Esophagus squamous epithelium (tissue), 5 donors: Measurements from ENCODE around the gene NOXO1. TPM values are rescaled to one million over a fixed set of nuclear protein-coding genes. Genes with fewer than 3 reads are reported as not detected.

ENCODE experiments used
- DNase-seq: peaks from one replicate; lab custom pipeline; 2025; lab: John Stamatoyannopoulos, UW
- H3K27ac ChIP-seq, 4 donors: fragments of 200-600 bp; sonication (generic); one replicate each; pipeline ENCODE4 v1.5.1; 2016 to 2019; ENCODE audit warnings: mild to moderate bottlenecking in 1 of 4
- H3K27me3 ChIP-seq, 4 donors: fragments of 200-600 bp; sonication (generic); 1 replicate in 3 of 4; 2 replicates in 1 of 4; pipeline versions ENCODE4 v1.5.1 to v1.6.0; 2017 to 2021; ENCODE audit warnings: antibody characterized with exemption in 1 of 4
- H3K36me3 ChIP-seq, 3 donors: fragments of 200-600 bp; sonication (generic); one replicate each; pipeline ENCODE4 v1.5.1; 2016 to 2019
- H3K4me1 ChIP-seq, 3 donors: fragments of 200-600 bp; sonication (generic); one replicate each; pipeline ENCODE4 v1.5.1; 2017 to 2019
- H3K4me3 ChIP-seq, 4 donors: fragments of 200-600 bp; sonication (generic); 1 replicate in 3 of 4; 2 replicates in 1 of 4; pipeline ENCODE4 v1.5.1; 2016 to 2019; ENCODE audit warnings: mild to moderate bottlenecking in 2 of 4, moderate library complexity in 1 of 4
- H3K9me3 ChIP-seq, 3 donors: fragments of 200-600 bp; sonication (generic); one replicate each; pipeline ENCODE4 v1.5.1; 2016 to 2019
- POLR2A ChIP-seq, 4 donors: fragments of 450-650 bp; IDR thresholded peaks; one replicate each; pipeline ENCODE4 v1.6.1; 2017; ENCODE audit warnings: antibody characterized with exemption in 4 of 4, mild to moderate bottlenecking in 4 of 4, moderate library complexity in 3 of 4
- WGBS, 2 donors: methylation state at CpG; one replicate each; pipeline ENCODE4 v1.1.5; 2018; 5-methylcytosine and 5-hydroxymethylcytosine counted together
- intact Hi-C: fragments of 100-400 bp; cut with DNase I; formaldehyde crosslinking; loops from one replicate; pipeline ENCODE4 v1.15.0; 2022
- total RNA-seq, 4 donors: library from RNA; depleted of rRNA; stranded (reverse); fragments of >200 nt; gene quantifications; one replicate each; pipeline ENCODE4 v1.1.0, GENCODE V29; 2016
- TF ChIP-seq, protein P1 (sequence below), 6 experiments: fragments of 450-650 bp in 4 of 6; fragments of 200-600 bp in 2 of 6; sonication (generic) in 2 of 6; IDR thresholded peaks; one replicate each; pipeline ENCODE4 v1.5.1; 2016 to 2019; ENCODE audit warnings: antibody characterized with exemption in 6 of 6, mild to moderate bottlenecking in 4 of 6, moderate library complexity in 4 of 6
- donor health status: DM: yes; HTN: yes; CAD: no.

NOXO1 gene
- total RNA-seq, 4 donors from 2014 or later: 0.38 to 4.2 (median 1.8) TPM

DNA sequence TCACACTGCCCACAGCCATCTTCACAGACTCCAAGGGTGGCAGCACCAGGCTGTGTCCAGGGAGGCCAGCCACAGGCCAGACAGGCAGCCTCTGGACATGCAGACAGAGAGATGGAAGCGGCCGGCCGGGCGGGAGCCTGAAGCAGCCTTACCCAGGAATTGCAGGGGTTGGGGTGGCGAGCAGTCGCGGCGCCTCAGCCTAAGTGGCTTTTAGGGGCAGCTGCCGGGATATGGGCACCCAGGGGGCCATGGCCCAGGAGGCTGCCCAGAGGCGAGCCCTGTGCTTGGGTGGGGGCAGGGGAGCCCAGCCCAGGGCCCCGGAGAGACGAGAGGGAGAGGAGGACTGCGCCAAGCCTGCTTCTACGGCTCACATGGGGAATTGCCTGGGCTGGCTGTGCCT, 44.0 kb upstream of the NOXO1 start:
- no peak overlapping the region for H3K4me3 ChIP-seq
- no peak for DNase-seq
- intact Hi-C loops: no loop called here
- H3K36me3 ChIP-seq: peaks cover 0 to 6% (median 0%) of the 10 kb centered on the region in 3 donors
- H3K27ac ChIP-seq: no peak overlapping the region
- H3K27me3 ChIP-seq: peaks cover 0 to 32% (median 6%) of the 10 kb centered on the region in 4 donors
- 82 to 100% methylated on average over 2 to 12 of the region's 14 CpGs for WGBS, 2 donors
- no peak for TF ChIP-seq POLR2A (IDR thresholded peaks at IDR 0.05)
- TF ChIP-seq, protein P1, sequence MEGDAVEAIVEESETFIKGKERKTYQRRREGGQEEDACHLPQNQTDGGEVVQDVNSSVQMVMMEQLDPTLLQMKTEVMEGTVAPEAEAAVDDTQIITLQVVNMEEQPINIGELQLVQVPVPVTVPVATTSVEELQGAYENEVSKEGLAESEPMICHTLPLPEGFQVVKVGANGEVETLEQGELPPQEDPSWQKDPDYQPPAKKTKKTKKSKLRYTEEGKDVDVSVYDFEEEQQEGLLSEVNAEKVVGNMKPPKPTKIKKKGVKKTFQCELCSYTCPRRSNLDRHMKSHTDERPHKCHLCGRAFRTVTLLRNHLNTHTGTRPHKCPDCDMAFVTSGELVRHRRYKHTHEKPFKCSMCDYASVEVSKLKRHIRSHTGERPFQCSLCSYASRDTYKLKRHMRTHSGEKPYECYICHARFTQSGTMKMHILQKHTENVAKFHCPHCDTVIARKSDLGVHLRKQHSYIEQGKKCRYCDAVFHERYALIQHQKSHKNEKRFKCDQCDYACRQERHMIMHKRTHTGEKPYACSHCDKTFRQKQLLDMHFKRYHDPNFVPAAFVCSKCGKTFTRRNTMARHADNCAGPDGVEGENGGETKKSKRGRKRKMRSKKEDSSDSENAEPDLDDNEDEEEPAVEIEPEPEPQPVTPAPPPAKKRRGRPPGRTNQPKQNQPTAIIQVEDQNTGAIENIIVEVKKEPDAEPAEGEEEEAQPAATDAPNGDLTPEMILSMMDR (IDR thresholded peaks at IDR 0.05): no peak
- no peaks in the 10 kb centered on the region for H3K9me3 ChIP-seq
- peaks cover 40 to 81% (median 42%) of the 10 kb centered on the region in 3 donors for H3K4me1 ChIP-seq

DNA sequence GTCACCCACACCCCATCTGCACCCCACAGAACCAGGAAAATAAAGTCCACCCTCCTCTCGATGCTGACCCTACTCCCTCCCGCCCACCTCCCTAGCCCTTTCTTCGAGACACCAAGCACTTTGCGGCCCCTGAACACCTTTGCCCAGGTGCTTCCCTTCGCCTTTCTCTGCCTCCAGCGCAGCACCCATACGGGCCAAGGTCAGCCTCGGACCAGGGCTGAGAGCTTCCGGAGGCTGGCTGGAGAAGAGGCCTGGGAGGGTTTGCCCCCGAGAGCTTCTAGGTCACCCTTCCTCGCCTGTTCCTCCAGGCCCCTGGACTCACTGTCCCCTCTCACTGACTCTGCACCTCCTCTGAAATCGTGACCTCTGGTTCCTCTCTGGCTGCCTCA, 42.8 kb upstream of the NOXO1 start:
- Histone ChIP-seq H3K36me3 (no peaks in the 10 kb centered on the region), H3K4me1 (peaks cover 41 to 80% (median 51%) of the 10 kb centered on the region in 3 donors), H3K4me3 (peak overlapping the region in 2 of 4 donors; percentile 32 to 61), H3K9me3 (no peaks in the 10 kb centered on the region), H3K27ac (peak overlapping the region; percentile 29 to 85 (median 78)), H3K27me3 (peaks cover 3 to 44% (median 11%) of the 10 kb centered on the region in 4 donors)
- intact Hi-C loops: loop anchor here (5.0 kb wide), 1 partner anchor 118 kb away; no protein-coding TSS in a partner anchor
- 88 to 91% methylated on average over 12 of the region's 12 CpGs for WGBS, 2 donors
- TF ChIP-seq, protein P1 (IDR thresholded peaks at IDR 0.05): no peak
- no peak for TF ChIP-seq POLR2A (IDR thresholded peaks at IDR 0.05)
- DNase-seq: no peak

DNA sequence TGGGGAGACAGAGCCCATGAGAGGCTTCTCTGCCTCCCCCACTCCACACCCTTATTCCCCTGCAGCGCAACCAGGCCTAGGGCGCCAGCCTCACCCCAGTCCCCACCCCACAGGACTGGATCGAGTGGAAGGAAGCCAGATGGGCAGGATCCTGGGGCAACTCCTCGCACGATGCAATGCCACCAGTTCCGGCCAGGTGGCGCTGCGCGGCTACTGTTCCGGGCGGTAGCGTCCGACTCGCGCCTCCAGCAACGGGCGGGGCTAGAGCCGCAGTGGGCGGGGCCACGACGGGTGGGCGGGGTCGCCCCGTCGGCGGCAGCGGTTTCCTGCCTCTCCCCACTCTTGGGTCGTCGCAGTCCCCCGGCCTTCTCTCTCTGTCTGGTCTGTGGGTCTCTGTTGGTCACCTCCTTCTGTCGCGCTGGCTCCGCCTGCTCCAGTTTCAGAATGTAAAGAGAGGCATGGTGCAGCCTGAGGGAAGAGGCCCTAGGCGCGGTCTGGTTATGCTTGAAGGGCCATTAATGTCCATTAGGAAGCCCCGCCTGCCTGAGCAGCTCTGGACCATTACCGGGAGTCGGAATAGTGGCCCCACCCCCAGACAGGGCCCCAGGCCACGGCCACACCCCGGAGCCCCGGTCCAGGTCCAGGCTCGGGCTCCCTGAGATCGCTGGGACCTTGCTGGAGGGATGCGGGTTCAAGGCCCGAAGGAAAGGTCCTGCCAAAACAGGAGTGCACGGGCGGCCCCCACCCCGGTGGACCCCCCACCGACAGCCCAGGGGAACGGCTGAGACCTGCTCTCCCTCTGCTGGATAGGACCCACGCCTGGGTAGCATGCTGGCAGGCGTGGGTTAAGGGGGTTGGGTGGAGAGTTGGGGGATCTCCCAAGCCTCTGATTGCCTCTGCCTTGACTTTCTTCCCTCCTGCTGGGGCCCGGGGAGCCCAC, 42.1 kb upstream of the NOXO1 start:
- TF ChIP-seq POLR2A (IDR thresholded peaks at IDR 0.05): peak in 1 of 4 donors; percentile 28
- TF ChIP-seq, protein P1 (IDR thresholded peaks at IDR 0.05): peak; percentile 96 to 100 (median 99)
- peak; percentile 39 for DNase-seq
- Histone ChIP-seq H3K4me1 (peaks cover 37 to 73% (median 48%) of the 10 kb centered on the region in 3 donors), H3K9me3 (no peaks in the 10 kb centered on the region), H3K36me3 (no peaks in the 10 kb centered on the region), H3K4me3 (peak overlapping the region in 3 of 4 donors; percentile 31 to 61 (median 32)), H3K27ac (peak overlapping the region; percentile 29 to 85 (median 78)), H3K27me3 (peaks cover 3 to 51% (median 11%) of the 10 kb centered on the region in 4 donors)
- intact Hi-C loops: loop anchor here (5.0 kb wide), 1 partner anchor 119 kb away; no protein-coding TSS in a partner anchor
- WGBS, 2 donors: 24 to 42% methylated on average over 1 to 11 of the region's 53 CpGs

DNA sequence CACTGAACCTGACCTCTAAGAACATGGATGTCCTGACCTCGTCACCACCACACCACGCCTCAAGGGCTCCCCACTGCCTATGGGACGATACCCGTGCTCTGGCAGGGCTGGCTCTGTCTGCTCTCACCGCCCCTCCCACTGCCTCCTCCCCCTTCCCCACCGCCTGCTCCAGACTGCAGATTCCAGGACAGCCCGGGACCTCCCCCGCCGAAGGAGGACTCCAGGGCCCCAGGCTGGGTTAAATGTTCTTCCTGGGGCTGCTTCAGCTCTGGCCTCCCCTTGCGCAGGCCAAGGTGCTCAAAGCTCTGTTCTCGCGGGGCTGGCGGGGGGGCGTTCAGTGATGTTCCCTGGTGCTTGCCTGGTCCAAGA, 41.4 kb upstream of the NOXO1 start:
- H3K27ac ChIP-seq: peak overlapping the region; percentile 29 to 85 (median 78)
- TF ChIP-seq POLR2A (IDR thresholded peaks at IDR 0.05): no peak
- TF ChIP-seq, protein P1 (IDR thresholded peaks at IDR 0.05): no peak
- peaks cover 32 to 67% (median 41%) of the 10 kb centered on the region in 3 donors for H3K4me1 ChIP-seq
- H3K4me3 ChIP-seq: peak overlapping the region in 3 of 4 donors; percentile 31 to 61 (median 32)
- WGBS, 2 donors: 0 to 10% methylated on average over 1 to 2 of the region's 14 CpGs
- intact Hi-C loops: loop anchor here (5.0 kb wide), 1 partner anchor 120 kb away; no protein-coding TSS in a partner anchor
- H3K27me3 ChIP-seq: peaks cover 3 to 57% (median 11%) of the 10 kb centered on the region in 4 donors
- no peaks in the 10 kb centered on the region for H3K9me3 ChIP-seq
- no peaks in the 10 kb centered on the region for H3K36me3 ChIP-seq
- no peak for DNase-seq
